WTC11 (cell line): Measurements from ENCODE around the gene METTL6.

Source experiments
- ATF1 ChIP-seq: sonication (generic); formaldehyde crosslinking; IDR thresholded peaks from 2 replicates; pipeline ENCODE4 v1.8.1; 2023; ENCODE audit warnings: mild to moderate bottlenecking, moderate library complexity, missing genetic modification reagents
- CREB1 ChIP-seq: sonication (generic); formaldehyde crosslinking; IDR thresholded peaks from 2 replicates; pipeline ENCODE4 v1.8.0; 2023; ENCODE audit warnings: mild to moderate bottlenecking, missing genetic modification reagents
- CREM ChIP-seq: sonication (generic); formaldehyde crosslinking; IDR thresholded peaks from 2 replicates; pipeline ENCODE4 v1.8.1; 2022; ENCODE audit warnings: mild to moderate bottlenecking, missing genetic modification reagents, moderate library complexity
- ETV6 ChIP-seq: sonication (generic); formaldehyde crosslinking; IDR thresholded peaks from 2 replicates; pipeline ENCODE4 v1.8.1; 2022; ENCODE audit warnings: mild to moderate bottlenecking, missing genetic modification reagents
- SP1 ChIP-seq: sonication (generic); formaldehyde crosslinking; conservative IDR thresholded peaks from 2 replicates; pipeline ENCODE4 v1.8.1; 2022; ENCODE audit warnings: missing genetic modification reagents
- TCF7 ChIP-seq: sonication (generic); formaldehyde crosslinking; IDR thresholded peaks from 2 replicates; pipeline ENCODE4 v1.8.0; 2022; ENCODE audit warnings: mild to moderate bottlenecking, low read depth, missing genetic modification reagents, moderate library complexity
- ZNF263 ChIP-seq: sonication (generic); formaldehyde crosslinking; IDR thresholded peaks from 2 replicates; pipeline ENCODE4 v1.8.1; 2022; ENCODE audit warnings: low read depth, mild to moderate bottlenecking, moderate library complexity, missing genetic modification reagents
- ZNF671 ChIP-seq: fragments of 250-450 bp; sonication (Bioruptor Pico); IDR thresholded peaks from 2 replicates; pipeline ENCODE4 v1.8.0; 2021; ENCODE audit warnings: mild to moderate bottlenecking
- TF ChIP-seq, protein P1 (sequence below): fragments of 200-600 bp; IDR thresholded peaks from 2 replicates; pipeline ENCODE4 v1.8.0; 2022; ENCODE audit warnings: antibody characterized with exemption
- TF ChIP-seq, protein P2 (sequence below): sonication (generic); formaldehyde crosslinking; IDR thresholded peaks from 2 replicates; pipeline ENCODE4 v1.8.1; 2023; ENCODE audit warnings: mild to moderate bottlenecking, missing genetic modification reagents
- TF ChIP-seq, protein P3 (sequence below): sonication (generic); formaldehyde crosslinking; IDR thresholded peaks from 2 replicates; pipeline ENCODE4 v1.8.0; 2022; ENCODE audit warnings: mild to moderate bottlenecking, missing genetic modification reagents
- TF ChIP-seq, protein P4 (sequence below): sonication (generic); formaldehyde crosslinking; IDR thresholded peaks from 2 replicates; pipeline ENCODE4 v1.8.1; 2022; ENCODE audit warnings: mild to moderate bottlenecking, moderate library complexity, missing genetic modification reagents

DNA sequence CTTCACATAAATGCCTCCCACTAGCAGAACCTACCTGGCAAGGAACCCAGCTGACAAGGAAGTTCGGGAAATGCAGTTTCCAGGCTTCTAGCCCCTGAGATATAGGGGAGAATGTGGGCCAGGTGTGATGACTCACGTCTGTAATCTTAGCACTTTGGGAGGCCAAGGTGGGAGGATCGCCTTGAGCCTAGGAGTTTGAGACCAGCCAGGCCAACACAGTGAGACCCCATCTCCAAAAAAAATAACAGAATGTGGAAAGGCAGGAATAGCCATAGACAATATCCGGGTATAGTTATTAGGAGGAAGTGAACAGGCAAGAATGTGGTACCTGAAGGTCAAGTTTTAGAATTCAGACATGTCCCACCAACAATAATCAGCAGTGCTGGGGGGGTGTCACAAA, 54.4 kb downstream of the METTL6 start:
- TF ChIP-seq, protein P1, sequence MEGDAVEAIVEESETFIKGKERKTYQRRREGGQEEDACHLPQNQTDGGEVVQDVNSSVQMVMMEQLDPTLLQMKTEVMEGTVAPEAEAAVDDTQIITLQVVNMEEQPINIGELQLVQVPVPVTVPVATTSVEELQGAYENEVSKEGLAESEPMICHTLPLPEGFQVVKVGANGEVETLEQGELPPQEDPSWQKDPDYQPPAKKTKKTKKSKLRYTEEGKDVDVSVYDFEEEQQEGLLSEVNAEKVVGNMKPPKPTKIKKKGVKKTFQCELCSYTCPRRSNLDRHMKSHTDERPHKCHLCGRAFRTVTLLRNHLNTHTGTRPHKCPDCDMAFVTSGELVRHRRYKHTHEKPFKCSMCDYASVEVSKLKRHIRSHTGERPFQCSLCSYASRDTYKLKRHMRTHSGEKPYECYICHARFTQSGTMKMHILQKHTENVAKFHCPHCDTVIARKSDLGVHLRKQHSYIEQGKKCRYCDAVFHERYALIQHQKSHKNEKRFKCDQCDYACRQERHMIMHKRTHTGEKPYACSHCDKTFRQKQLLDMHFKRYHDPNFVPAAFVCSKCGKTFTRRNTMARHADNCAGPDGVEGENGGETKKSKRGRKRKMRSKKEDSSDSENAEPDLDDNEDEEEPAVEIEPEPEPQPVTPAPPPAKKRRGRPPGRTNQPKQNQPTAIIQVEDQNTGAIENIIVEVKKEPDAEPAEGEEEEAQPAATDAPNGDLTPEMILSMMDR: no peak
- TF ChIP-seq TCF7 (CRISPR knock-in tag) (no peak), SP1 (CRISPR knock-in tag) (no peak), CREB1 (CRISPR knock-in tag) (no peak), CREM (CRISPR knock-in tag) (no peak), ZNF671 (no peak), ATF1 (no peak), ETV6 (CRISPR knock-in tag) (no peak), ZNF263 (CRISPR knock-in tag) (no peak)
- TF ChIP-seq, protein P2, sequence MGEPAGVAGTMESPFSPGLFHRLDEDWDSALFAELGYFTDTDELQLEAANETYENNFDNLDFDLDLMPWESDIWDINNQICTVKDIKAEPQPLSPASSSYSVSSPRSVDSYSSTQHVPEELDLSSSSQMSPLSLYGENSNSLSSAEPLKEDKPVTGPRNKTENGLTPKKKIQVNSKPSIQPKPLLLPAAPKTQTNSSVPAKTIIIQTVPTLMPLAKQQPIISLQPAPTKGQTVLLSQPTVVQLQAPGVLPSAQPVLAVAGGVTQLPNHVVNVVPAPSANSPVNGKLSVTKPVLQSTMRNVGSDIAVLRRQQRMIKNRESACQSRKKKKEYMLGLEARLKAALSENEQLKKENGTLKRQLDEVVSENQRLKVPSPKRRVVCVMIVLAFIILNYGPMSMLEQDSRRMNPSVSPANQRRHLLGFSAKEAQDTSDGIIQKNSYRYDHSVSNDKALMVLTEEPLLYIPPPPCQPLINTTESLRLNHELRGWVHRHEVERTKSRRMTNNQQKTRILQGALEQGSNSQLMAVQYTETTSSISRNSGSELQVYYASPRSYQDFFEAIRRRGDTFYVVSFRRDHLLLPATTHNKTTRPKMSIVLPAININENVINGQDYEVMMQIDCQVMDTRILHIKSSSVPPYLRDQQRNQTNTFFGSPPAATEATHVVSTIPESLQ: no peak
- TF ChIP-seq, protein P3, sequence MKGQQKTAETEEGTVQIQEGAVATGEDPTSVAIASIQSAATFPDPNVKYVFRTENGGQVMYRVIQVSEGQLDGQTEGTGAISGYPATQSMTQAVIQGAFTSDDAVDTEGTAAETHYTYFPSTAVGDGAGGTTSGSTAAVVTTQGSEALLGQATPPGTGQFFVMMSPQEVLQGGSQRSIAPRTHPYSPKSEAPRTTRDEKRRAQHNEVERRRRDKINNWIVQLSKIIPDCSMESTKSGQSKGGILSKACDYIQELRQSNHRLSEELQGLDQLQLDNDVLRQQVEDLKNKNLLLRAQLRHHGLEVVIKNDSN (CRISPR knock-in tag): no peak
- TF ChIP-seq, protein P4, sequence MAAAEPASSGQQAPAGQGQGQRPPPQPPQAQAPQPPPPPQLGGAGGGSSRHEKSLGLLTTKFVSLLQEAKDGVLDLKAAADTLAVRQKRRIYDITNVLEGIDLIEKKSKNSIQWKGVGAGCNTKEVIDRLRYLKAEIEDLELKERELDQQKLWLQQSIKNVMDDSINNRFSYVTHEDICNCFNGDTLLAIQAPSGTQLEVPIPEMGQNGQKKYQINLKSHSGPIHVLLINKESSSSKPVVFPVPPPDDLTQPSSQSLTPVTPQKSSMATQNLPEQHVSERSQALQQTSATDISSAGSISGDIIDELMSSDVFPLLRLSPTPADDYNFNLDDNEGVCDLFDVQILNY: no peak
